OCI-LY7 (cell line): ENCODE measurements around the gene OR8I2. TPM values are rescaled to one million over a fixed set of nuclear protein-coding genes. Genes with fewer than 3 reads are reported as not detected.

Experiments used
- Bru-seq: library from RNA; stranded (reverse); fragments of 400-500 nt; gene quantifications from one replicate; lab custom pipeline; 2021; lab: Mats Ljungman, UMichigan
- BruChase-seq, 2 experiments: library from RNA; stranded (reverse); fragments of 400-500 nt; gene quantifications; one replicate each; lab custom pipeline; 2021; lab: Mats Ljungman, UMichigan
- BruUV-seq: library from RNA; stranded (reverse); fragments of 400-500 nt; replicated peaks from 2 replicates; lab custom pipeline; 2021; lab: Mats Ljungman, UMichigan
- CTCF ChIA-PET: fragments of 300-600 bp; sonication (Branson Sonifier 250); formaldehyde crosslinking; loops from one replicate; lab custom pipeline; 2022; ENCODE audit warnings: antibody characterized with exemption; ENCODE audit not compliant: unreplicated experiment; lab: Charles Lee
- POLR2A ChIA-PET: fragments of 300-600 bp; sonication (Branson Sonifier 250); formaldehyde crosslinking; loops from one replicate; lab custom pipeline; 2022; ENCODE audit warnings: antibody characterized with exemption; lab: Charles Lee
- DNase-seq: peaks from one replicate; pipeline ENCODE4 v3.0.0-alpha.2; 2015; ENCODE audit warnings: low spot score
- H2AFZ ChIP-seq: fragments of 200-600 bp; sonication (generic), shearing (Covaris generic); 2 replicates; pipeline ENCODE4 v1.6.1; 2014; ENCODE audit warnings: mild to moderate bottlenecking, antibody characterized with exemption, low read length, moderate library complexity
- H3K27ac ChIP-seq: fragments of 200-600 bp; sonication (generic); 2 replicates; pipeline ENCODE4 v1.5.1; 2014; ENCODE audit warnings: mixed run types, low read depth, mild to moderate bottlenecking, moderate library complexity, low read length, inconsistent platforms; ENCODE audit not compliant: poor library complexity, severe bottlenecking
- H3K36me3 ChIP-seq: fragments of 200-600 bp; sonication (generic); 2 replicates; pipeline ENCODE4 v1.6.1; 2014; ENCODE audit warnings: mild to moderate bottlenecking, antibody characterized with exemption, low read length, moderate library complexity, mixed read lengths; ENCODE audit not compliant: insufficient read depth
- H3K4me1 ChIP-seq: fragments of 200-600 bp; sonication (generic); 2 replicates; pipeline ENCODE4 v1.5.1; 2014; ENCODE audit warnings: mild to moderate bottlenecking, low read length; ENCODE audit not compliant: insufficient read depth, poor library complexity, severe bottlenecking
- H3K4me2 ChIP-seq: fragments of 200-600 bp; sonication (generic); 2 replicates; pipeline ENCODE4 v1.6.1; 2014; ENCODE audit warnings: mild to moderate bottlenecking, low read length
- H3K4me3 ChIP-seq: fragments of 200-600 bp; sonication (generic); 2 replicates; pipeline ENCODE4 v1.5.1; 2014; ENCODE audit warnings: mild to moderate bottlenecking, low read depth, low read length; ENCODE audit not compliant: poor library complexity, severe bottlenecking
- H3K79me2 ChIP-seq: fragments of 200-600 bp; sonication (generic); 2 replicates; pipeline ENCODE4 v1.6.1; 2016; ENCODE audit warnings: low read depth, mild to moderate bottlenecking, low read length, moderate library complexity, mixed read lengths; ENCODE audit not compliant: insufficient read depth
- H3K9me2 ChIP-seq: fragments of 200-600 bp; sonication (generic); 2 replicates; pipeline ENCODE4 v1.6.1; 2016; ENCODE audit warnings: mild to moderate bottlenecking, low read length, mixed read lengths; ENCODE audit not compliant: insufficient read depth
- H3K9me3 ChIP-seq: fragments of 200-600 bp; sonication (generic); 2 replicates; pipeline ENCODE4 v1.6.1; 2014; ENCODE audit warnings: mild to moderate bottlenecking, mixed run types, low read length, mixed read lengths
- H4K20me1 ChIP-seq: fragments of 200-600 bp; sonication (generic); 2 replicates; pipeline ENCODE4 v1.6.1; 2014; ENCODE audit warnings: mild to moderate bottlenecking, antibody characterized with exemption, low read length, moderate library complexity, mixed read lengths; ENCODE audit not compliant: insufficient read depth
- EZH2phosphoT487 ChIP-seq: fragments of 200-600 bp; sonication (generic); IDR thresholded peaks from 2 replicates; pipeline ENCODE4 v1.6.1; 2018; ENCODE audit warnings: low read depth, borderline replicate concordance, mild to moderate bottlenecking, mixed run types, antibody characterized with exemption, low read length, moderate library complexity, mixed read lengths
- intact Hi-C: fragments of 100-400 bp; cut with micrococcal nuclease; formaldehyde crosslinking; loops from one replicate; pipeline ENCODE4 v1.10.0; 2022; ENCODE audit not compliant: unreplicated experiment
- long read RNA-seq: library from polyadenylated mRNA; stranded (forward); transcript quantifications from one replicate; pipeline ENCODE4 v2.0.0, GENCODE V29; 2022
- total RNA-seq, 2 experiments: library from RNA; depleted of rRNA in 1 of 2; stranded (reverse); fragments of >200 nt in 1 of 2; shearing (Covaris generic) in 1 of 2; gene quantifications; 2 replicates each; pipeline ENCODE4 v1.2.3, GENCODE V29; 2014 to 2022
- TF ChIP-seq, protein P1 (sequence below): fragments of 200-600 bp; sonication (generic); conservative IDR thresholded peaks from 2 replicates; pipeline ENCODE4 v1.5.1; 2014; ENCODE audit warnings: mild to moderate bottlenecking, antibody characterized with exemption, low read length, moderate library complexity, mixed read lengths

OR8I2 gene
- total RNA-seq (2014; rRNA removed; shearing (Covaris generic)) (not detected in 2 replicates), total RNA-seq (2022) (not detected in 2 replicates), Bru-seq, nascent RNA (not detected), BruChase-seq, experiment 1, labeled RNA remaining after a 6-hour chase (not detected), BruChase-seq, experiment 2, labeled RNA remaining after a 2-hour chase (not detected)
- long read RNA-seq, result 0 reads

DNA sequence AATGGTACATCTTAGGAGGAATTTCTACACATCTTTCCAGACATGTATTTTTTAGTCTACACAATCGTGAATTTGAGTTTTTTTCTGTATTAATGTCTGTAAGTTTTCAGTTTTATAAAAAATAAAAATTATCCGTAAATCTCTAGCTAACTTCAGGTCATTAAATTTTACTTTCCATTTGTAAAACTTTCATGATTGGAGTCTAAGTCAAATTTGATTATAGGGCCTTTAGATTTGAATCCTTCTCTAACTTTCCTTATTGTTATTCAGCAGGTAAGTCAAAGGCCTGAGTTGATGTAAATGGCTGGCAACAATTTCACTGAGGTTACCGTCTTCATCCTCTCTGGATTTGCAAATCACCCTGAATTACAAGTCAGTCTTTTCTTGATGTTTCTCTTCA lies at the start of gene OR8I2:
OR8I2 (plus strand) TSS at position 301 of the 400 bp plus-strand sequence; CDS start at position 301, 0 bp downstream.
- DNase-seq, result no peak
- Histone ChIP-seq H3K4me1 (no peaks in the 10 kb centered on the region), H3K9me2 (no peaks in the 10 kb centered on the region), H2AFZ (no peak within 1 kb of the TSS), H3K27ac (no peak within 1 kb of the TSS), H3K79me2 (no peaks in the 10 kb centered on the region), H3K36me3 (no peaks in the 10 kb centered on the region), H3K4me2 (no peak within 1 kb of the TSS), H3K9me3 (no peaks in the 10 kb centered on the region), H3K4me3 (no peak within 1 kb of the TSS), H4K20me1 (no peaks in the 10 kb centered on the region)
- intact Hi-C loops, result no loop called here
- BruUV-seq, result no TSS peak
- TF ChIP-seq EZH2phosphoT487, result no peak
- TF ChIP-seq, protein P1, sequence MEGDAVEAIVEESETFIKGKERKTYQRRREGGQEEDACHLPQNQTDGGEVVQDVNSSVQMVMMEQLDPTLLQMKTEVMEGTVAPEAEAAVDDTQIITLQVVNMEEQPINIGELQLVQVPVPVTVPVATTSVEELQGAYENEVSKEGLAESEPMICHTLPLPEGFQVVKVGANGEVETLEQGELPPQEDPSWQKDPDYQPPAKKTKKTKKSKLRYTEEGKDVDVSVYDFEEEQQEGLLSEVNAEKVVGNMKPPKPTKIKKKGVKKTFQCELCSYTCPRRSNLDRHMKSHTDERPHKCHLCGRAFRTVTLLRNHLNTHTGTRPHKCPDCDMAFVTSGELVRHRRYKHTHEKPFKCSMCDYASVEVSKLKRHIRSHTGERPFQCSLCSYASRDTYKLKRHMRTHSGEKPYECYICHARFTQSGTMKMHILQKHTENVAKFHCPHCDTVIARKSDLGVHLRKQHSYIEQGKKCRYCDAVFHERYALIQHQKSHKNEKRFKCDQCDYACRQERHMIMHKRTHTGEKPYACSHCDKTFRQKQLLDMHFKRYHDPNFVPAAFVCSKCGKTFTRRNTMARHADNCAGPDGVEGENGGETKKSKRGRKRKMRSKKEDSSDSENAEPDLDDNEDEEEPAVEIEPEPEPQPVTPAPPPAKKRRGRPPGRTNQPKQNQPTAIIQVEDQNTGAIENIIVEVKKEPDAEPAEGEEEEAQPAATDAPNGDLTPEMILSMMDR, result no peak
- ChIA-PET CTCF (no interaction called here), POLR2A (no interaction called here)

DNA sequence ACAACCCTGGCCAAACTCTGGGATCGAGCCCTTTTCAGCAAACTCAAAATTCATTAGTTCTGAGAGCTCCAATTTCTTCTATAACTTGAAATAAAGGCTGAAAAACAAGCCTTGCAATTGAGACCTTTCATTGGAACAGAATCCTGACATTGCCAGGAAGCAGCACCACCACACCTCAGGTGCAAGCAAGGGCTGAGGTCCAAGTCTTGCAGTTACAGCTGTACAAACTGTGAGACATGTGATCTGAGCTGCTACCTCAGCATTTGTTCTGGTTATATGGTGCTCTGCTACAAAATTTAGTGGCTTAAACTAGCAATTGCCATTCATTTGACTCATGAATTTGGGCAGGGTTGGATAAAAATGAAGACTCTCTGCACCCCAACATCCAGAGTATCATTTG lies 47.6 kb upstream of the OR8I2 start:
- H3K79me2 ChIP-seq, result no peaks in the 10 kb centered on the region
- H3K9me2 ChIP-seq, result no peaks in the 10 kb centered on the region
- ChIA-PET POLR2A (interaction anchor here (0.7 kb wide), 1 partner anchor 510 kb away, joined by 3 read pairs; no protein-coding TSS in a partner anchor), CTCF (no interaction called here)
- no peak overlapping the region for H3K4me3 ChIP-seq
- H3K4me2 ChIP-seq, result no peak overlapping the region
- no peaks in the 10 kb centered on the region for H3K9me3 ChIP-seq
- no peak for DNase-seq
- intact Hi-C loops, result no loop called here
- TF ChIP-seq EZH2phosphoT487, result no peak
- TF ChIP-seq, protein P1, result no peak
- H4K20me1 ChIP-seq, result no peaks in the 10 kb centered on the region
- no peaks in the 10 kb centered on the region for H3K36me3 ChIP-seq
- H2AFZ ChIP-seq, result no peak overlapping the region
- H3K4me1 ChIP-seq, result no peaks in the 10 kb centered on the region
- no TSS peak for BruUV-seq
- H3K27ac ChIP-seq, result no peak overlapping the region

DNA sequence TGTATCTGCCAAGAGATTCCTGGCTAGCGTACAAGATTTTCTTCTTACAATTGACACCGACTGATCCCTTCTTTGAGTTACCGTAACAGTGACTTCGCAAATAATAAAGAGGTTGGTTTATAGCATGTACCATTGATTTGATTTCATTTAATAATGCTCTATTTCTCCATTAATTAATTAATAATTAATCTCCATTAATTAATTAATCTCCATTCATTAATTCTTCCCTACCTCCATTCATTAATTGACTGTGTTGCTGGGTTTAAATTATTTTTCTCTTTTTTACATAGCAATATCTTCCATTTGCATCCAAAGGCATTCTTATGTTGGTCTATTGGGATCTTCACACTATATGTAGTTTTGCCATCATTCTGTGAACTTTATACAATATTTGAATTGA lies 44.6 kb upstream of the OR8I2 start:
- H3K4me2 ChIP-seq, result no peak overlapping the region
- CTCF ChIA-PET, result no interaction called here
- H2AFZ ChIP-seq, result no peak overlapping the region
- H3K4me1 ChIP-seq, result no peaks in the 10 kb centered on the region
- H3K4me3 ChIP-seq, result no peak overlapping the region
- H4K20me1 ChIP-seq, result no peaks in the 10 kb centered on the region
- no peak overlapping the region for H3K27ac ChIP-seq
- no peaks in the 10 kb centered on the region for H3K9me2 ChIP-seq
- no peak for DNase-seq
- H3K36me3 ChIP-seq, result no peaks in the 10 kb centered on the region
- no peaks in the 10 kb centered on the region for H3K9me3 ChIP-seq
- POLR2A ChIA-PET, result no interaction called here
- no peaks in the 10 kb centered on the region for H3K79me2 ChIP-seq
- TF ChIP-seq EZH2phosphoT487, result no peak
- TF ChIP-seq, protein P1, result no peak
- intact Hi-C loops, result no loop called here
- BruUV-seq, result no TSS peak
